ENCODE results near the gene FARP2.
"Not testable (repeated sequence)": the region's sequence is repeated elsewhere in the genome, so short reads cannot be mapped to it uniquely, and the experiment has no call there.

FARP2 gene

GRCh38 chr2:241506793-241507429, 150.8 kb downstream of the FARP2 start:
- DNase-seq: no peak

- no peak for DNase-seq
These were observed 151.6 kb downstream of the FARP2 start for GRCh38 chr2:241507430-241508239.

GRCh38 chr2:241508240-241509154, 152.4 kb downstream of the FARP2 start, which contains the start of gene STK25:
Gene STK25, minus strand, starts transcription at chr2:241508584. Its CDS starts 549 bp downstream, at chr2:241508035.
- peak; percentile 95 to 96 for DNase-seq

GRCh38 chr2:241509155-241509784, 153.2 kb downstream of the FARP2 start:
- DNase-seq: no peak

GRCh38 chr2:241511091-241511741, 155.1 kb downstream of the FARP2 start:
- DNase-seq: no peak

- no peak for DNase-seq
These were observed 158.5 kb downstream of the FARP2 start for GRCh38 chr2:241514553-241514952.

- no peak for DNase-seq
These were observed 159.1 kb downstream of the FARP2 start for GRCh38 chr2:241514986-241515737.

- no peak for DNase-seq
These were observed 160.5 kb downstream of the FARP2 start for GRCh38 chr2:241516520-241516965.

GRCh38 chr2:241517297-241517696, 161.2 kb downstream of the FARP2 start:
- no peak for DNase-seq

- DNase-seq: no peak
These were observed 163.6 kb downstream of the FARP2 start for GRCh38 chr2:241519669-241520068.

- DNase-seq: no peak
These were observed 166.4 kb downstream of the FARP2 start for GRCh38 chr2:241522477-241522876.

GRCh38 chr2:241525818-241526780, 170.0 kb downstream of the FARP2 start:
- DNase-seq: not testable (repeated sequence)

GRCh38 chr2:241530571-241530970, 174.5 kb downstream of the FARP2 start:
- no peak for DNase-seq

GRCh38 chr2:241531161-241531722, 175.2 kb downstream of the FARP2 start:
- no peak for DNase-seq

- no peak for DNase-seq
These were observed 176.1 kb downstream of the FARP2 start for GRCh38 chr2:241532168-241532567.

GRCh38 chr2:241532733-241533601, 176.9 kb downstream of the FARP2 start:
- DNase-seq: no peak

GRCh38 chr2:241534293-241534692, 178.2 kb downstream of the FARP2 start:
- no peak for DNase-seq

GRCh38 chr2:241534701-241535375, 178.8 kb downstream of the FARP2 start:
- DNase-seq: no peak

All from hippocampal formation (tissue), 2 donors.